ENCODE results near the gene IL17B.

Gene IL17B

DNA sequence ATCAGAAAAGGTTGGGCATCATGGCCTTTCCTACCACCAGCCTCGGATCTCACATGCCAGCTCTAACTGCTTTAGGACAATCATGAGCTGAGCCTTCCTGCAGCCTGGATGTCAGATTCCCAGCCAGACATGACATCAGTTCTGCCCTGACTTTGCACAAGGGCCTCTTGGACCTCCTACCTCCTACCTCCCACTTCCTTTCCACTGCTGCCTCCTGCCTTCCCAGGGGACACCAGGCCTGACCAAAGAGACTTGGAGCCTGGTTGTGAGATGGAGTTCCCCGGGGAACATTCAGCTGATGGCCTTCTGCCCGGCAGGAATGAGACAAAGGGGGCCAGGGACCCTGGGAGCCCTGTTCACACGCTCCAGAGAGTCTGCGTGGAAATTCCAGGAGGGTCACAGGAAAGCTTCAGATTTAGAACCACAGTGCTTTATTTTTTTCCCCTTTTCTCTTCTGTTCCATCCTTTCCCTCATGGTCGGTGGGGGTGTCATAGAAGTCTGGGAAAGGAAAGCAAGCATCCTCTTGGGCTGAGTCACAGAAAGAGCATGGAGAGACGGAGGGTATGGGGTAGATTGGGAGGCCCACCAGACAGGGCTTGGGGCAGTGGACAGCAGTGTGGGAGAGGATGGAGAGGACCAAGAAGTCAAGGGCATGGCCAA lies 35.4 kb upstream of the IL17B start:
- DNase-seq = no peak

DNA sequence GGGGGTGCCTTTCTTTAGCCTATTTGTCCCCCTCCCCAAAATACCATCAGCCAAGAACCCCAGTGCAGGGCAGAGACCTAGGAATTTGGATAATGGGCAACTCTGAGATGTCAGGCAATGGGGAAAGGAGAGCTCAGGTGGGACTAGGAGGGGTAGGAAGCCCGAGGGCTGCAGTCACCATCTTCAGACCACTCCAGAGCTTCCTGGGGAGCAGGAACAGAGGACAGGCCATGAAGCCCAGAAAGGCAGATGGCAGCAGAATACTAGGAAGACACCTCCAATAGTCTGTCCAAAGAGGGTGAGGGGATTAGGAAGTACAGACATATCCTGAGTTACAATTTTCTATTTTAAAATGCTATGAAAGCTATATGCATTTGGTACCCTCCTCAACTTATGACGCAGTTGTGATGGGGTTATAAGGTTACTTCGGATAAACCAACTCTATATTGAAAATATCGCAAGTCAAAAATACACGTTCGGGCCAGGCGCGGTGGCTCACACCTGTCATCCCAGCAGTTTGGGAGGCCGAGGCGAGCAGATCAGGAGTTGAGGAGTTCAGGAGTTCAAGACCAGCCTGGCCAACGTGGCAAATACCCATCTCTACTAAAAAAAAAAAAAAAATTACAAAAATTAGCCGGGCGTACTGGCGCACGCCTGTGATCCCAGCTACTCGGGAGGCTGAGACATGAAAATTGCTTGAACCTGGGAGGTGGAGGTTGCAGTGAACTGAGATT lies 34.6 kb upstream of the IL17B start:
- DNase-seq = no peak

DNA sequence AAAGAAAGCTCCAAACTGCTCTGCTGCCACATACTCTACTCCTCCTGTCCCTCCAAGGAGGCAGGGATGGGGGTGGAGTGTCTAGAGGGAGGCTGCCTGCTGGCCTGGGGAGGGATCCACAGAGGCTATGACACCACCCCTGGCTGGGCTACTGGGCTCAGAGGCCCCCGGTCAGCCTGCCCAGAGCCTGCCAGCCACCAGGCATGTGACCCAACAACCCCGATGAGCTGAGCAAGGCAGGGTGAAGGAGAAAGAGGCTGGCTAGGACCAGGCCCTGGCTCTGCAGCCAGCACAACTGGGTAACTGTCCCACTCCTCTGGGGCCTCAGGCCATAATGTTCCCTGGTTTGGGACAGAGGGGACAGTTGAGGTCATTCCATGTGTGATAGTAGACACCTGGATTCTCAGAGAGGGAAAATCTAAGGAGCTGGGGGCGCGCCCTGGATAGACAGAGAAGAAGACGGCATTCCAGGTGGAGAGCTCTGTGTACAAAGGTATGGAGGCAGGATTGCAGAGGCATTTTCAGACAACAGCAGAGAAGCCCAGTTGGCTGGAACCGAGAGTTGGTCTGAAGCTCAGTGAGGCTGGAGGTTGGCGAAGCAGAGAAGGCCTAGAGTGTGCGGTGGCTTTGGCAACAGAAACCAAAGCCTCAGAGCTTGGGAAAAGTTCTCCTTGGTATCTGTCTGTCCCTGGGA lies 33.8 kb upstream of the IL17B start:
- DNase-seq = no peak

DNA sequence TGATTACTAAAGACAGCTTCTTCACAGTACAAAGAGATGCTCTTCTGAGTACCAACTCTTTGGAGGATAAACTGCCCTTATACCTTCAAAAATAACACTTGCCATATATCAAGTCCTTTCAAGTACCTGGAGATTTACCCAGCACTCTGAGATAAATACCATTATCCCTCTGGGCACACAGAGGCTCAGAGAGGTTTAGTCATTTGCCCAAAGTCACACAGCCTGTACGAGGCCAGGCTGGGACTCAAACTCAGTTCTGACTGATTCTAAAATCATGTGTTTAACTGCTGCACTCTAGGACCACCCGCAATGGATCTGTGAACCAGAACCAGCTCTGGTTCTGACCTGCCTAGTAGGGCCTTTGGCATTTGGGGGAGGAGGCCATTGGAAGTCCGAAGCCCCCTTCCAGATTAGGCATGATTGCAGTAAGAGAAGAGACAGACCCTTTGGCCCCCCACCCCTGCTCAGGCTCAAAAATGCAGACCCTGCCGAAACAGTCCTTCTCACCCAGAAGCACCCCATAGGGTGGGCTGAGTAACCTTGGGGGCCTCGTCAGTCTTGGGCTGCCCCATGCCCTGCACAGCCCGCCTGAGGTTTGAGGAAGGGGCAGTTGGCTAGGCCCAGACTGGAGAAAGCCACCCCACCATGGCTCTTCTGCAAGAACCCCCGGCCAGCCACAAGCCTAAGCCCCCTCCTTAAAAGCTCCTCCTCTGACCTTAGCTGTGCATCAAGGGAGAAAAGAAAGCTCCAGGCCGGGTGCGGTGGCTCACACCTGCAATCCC lies 32.8 kb upstream of the IL17B start:
- no peak for DNase-seq

DNA sequence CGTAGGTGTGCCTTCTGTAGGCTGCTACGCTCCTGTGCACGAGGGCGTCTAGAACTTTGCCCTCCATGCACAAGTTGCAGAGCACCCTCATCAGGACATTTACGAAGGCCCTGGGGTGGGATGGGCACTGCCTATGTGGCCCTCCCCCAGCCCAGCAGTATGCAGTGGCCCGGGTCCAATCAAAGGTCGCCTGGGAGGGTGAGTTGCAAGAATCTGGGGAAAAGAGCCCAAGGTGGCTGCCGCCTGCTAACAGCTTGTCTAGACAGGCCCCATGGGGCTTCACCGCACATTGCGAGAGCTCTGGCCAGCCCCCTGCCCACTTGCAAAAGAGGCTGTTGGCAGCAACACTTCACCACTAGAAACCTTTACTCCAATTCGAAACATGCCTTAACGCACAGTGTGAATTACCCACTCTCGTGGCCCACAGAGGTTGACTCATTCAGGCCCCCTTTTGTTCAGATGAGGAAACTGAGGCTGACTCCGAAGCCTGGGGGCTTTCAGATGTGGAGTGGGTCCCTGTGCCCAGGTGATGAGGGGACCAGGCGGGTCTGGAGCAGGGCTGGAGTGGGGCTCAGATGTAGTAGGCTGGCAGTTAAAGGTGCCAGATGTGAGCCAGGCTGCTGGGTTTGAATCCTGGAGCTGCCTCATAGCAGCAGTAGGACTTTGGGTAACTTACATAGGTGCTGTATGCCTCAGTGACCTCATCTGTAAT lies 31.8 kb upstream of the IL17B start:
- no peak for DNase-seq

DNA sequence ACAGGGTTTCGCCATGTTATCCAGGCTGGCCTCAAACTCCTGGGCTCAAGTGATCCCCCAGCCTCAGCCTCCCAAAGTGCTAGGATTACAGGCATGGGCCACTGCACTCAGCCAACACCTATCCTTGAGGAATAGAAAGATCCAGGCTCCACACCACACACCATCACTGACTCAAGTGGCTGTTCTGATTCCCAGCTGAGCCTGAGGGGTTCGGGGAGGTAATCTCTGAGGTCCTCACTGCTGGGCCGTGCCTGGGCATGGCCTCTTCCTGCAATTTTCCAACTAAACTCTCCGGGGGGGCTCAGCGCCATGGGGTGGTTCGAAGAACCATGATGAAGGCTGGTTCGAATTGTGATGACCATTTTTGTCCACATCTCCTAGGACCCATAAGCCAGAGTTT lies 31.0 kb upstream of the IL17B start:
- DNase-seq = no peak

DNA sequence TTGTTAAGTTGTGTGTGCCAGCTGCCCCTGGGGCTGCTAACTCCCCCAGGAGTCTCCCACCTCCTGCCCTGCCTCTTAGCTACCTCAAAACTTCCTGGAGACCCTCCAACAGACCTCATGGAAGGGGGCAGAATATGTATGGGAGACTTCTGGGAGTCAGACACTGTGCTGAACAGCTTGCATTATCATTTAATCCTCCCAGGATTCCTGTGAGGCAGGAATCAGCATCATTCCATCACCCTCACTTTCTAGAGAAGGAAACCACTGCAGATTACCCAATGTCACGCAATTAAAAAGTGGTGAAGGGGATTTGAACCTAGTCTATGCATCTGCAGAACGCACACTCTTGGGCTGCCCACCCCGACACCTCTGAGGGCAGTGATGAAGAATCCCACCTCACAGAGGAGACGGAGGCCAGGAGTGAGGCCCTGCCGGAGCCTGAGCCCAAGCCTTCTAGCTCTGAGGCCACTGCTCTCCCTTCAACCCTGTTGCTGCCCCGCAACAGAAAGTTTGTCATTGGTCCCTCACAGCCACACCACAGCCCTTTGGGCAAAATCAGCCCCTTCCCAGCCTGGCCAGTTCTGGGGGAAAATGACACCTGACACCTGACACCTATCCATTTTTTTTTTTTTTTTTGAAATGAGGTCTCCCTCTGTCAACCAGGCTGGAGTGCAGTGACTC lies 30.3 kb upstream of the IL17B start:
- no peak for DNase-seq

DNA sequence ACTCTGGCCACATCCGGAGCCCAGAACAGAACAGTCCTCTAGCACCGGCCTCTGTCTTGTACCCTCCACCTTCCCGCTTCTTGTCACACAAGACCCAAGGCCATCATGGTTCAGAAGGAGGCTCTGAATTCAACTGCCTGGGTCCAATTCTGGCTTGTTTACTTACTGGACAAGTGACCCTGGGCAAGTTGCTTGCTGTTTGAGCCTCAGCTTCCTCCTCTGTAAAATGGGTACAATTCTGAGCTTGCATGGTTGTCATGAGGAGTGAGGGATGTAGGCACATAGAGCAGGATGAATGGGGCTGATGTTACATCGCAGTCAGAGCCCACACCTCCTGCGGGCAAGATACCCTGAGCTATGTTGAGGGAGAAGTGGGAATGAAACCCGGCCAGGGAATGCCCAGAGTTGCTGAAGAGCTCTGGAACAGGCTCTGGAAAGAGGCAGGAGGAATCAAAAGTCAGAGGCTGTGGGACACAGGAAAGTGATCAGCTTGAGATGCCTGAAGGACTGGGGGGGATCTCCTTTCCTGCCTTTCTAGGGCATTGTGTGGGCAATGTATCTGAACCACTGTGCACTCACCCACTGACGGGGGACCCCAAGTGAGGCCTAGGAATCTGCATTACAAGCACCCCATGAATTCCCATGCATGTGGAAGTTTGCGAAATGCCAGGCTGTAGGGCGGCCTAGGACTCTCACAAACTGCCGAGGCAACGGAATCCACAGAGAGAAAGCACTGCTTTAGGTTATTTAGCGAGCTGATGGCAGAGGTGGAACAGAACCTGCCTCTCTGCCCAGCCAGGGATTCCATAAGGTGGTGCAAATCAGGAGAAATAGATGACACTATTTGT lies 29.4 kb upstream of the IL17B start:
- DNase-seq = no peak

DNA sequence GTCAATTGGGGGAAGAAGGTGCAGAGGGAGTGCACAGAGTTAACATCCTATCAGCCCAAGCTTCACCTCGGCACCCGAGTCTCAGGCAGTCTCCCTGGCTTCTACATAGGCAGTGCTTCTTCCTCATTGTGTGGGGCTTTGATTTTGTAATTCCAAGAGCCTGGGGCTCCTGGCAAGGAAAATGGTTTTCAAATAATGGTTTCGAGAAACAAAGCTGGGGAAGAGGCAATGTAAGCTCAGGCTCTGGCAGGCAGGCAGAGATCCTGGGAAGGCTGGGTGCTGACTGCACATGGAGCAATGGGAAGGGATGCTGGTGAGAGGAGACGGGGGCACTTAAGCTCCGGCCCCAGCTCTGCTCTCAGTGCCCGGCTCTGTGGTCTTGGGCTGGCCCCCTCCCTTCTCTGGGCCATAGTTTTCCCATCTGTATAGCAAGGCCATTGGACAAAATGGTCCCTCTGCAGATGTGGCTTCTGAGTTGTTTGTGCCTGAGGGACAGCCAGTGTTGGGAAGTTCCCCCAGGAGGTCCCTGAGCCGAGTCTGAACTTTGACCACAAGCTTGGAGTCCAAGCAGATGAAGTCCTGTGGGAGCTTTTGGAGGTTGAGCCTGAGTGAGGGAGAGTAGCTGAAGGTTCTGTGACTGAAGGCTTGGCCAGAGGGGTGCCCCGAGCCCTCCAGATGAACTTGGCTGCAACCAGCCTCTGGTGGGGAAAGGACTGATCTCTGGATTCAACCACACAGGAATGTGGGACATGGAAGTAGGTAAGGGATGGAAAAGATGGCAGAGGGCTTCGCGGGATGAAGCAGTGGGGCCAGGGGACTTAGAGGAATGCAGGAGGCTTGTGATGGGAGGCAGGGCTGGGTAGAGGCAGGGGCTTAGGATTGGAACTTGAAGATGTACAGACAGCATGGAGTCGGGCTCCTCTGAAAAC lies 28.5 kb upstream of the IL17B start:
- DNase-seq = no peak

DNA sequence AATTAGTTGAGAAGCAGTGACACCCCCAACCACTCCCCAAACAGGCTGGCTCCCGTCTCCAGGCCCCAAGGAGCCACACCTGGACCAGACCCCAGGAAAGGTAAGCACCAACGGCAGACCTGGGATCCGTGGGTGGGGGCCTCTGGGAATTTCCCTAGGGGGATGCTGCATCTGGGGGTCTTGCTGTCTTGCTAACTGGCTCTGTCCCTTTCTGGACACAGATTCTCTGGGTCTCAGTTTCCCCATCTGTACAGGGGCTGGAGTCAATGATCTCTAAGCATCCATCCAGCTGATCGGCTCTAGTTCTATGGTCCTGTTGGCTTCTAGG lies 27.9 kb upstream of the IL17B start:
- DNase-seq = no peak

DNA sequence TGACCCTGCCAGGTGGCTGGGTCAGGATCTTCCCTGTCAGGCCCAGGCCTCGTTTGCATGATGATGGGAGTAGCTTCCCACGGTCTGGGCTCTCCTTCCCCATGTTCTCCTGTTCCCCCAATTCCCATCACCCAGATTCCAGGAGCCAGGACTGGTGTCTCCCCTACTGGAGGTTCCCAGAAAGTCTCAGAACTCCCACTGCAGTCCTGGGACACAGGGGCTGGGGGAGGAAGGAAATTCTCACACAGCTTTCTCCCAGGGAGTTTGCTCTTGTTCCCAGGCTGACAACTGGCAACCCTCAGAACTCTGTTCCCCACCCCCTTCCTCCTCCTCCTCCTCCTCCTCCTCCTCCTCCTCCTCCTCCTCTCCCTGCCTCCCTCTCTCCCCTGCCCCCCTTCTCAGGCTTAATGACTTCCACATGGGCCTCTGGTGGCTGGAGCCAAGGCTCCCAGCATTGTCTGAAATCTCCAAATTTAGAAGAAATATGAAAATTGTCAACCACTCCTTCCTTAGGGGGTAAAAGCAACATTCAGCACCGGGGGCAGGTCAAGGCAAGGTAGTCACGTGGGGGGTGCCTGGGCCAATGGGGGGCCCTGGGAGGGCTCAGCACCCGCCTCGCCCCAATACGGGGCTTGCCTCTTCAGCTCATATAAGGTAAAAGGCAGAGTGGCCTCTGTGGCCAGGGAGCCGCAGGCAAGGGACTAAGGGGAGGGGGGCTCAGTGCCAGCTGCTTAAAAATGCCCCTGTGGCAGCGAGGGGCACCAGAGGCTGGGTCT lies 27.3 kb upstream of the IL17B start:
- DNase-seq = no peak

DNA sequence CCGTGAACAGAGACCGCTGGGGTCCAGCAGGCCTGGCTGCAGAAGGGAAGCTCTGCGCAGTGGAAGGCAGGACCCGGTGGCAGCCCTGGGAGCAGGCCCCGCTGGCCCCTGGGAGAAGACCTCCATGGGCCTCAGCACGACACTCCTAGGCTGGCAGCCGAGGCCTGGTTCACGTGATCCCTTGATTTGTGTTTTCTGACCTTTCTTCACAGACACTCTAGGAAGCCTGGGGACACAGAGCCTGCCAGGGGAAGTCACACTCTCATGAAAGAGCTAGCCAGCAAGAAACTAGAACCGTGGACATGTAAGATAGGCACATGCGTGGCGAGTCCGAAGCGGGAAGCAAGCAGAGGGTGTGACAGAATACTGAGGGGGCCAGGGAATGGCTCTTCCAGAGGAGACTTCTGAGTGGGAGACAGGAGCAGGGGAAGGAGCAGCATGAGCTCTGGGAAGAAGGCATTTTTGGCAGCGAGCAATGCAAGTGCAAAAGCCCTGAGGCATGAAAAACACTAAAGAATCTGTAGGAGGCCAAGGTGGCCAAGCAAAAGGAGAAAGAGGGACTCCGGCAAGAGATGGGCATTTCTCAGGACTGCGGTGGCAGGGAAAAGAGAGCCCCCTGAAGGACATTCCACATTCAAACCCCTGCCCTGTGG lies 26.6 kb upstream of the IL17B start:
- no peak for DNase-seq

DNA sequence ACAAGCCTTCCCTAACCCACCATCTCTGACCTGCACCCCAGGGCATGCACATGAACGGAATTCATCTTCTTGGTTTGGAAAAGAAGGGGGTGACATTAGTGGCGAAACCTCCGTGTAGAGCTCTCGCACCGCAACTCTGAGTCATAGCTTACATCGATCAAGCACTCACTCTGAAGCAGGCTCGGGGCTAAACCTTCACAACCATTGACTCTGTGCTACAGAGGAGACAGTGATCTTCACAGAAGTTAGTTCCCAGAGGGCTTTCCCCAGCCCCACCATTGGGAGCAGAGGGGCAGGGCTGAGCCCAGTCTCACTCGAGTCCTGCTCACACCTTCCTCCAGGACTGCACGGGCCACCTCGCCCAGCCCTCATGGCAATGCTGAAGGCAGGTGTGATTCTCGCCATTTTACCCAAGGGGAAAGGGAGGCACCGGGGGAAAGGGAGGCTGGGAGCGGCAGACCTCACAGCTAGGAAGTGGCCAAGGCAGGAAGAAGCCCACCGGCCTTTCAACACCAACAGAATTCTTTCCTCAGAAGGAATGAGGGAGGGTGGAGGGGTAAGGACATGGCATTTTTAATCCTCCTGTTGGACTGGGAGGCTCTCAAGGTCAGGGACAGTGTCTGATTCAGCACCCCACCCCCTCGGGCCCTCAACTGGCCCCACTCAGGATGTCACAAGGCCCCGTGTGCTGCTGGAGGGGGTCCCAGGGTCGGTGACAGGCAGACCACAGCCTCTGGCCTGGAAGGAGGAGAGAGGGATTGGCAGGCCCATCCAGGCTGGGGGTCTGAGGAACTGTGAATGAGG lies 25.9 kb upstream of the IL17B start:
- DNase-seq = no peak

DNA sequence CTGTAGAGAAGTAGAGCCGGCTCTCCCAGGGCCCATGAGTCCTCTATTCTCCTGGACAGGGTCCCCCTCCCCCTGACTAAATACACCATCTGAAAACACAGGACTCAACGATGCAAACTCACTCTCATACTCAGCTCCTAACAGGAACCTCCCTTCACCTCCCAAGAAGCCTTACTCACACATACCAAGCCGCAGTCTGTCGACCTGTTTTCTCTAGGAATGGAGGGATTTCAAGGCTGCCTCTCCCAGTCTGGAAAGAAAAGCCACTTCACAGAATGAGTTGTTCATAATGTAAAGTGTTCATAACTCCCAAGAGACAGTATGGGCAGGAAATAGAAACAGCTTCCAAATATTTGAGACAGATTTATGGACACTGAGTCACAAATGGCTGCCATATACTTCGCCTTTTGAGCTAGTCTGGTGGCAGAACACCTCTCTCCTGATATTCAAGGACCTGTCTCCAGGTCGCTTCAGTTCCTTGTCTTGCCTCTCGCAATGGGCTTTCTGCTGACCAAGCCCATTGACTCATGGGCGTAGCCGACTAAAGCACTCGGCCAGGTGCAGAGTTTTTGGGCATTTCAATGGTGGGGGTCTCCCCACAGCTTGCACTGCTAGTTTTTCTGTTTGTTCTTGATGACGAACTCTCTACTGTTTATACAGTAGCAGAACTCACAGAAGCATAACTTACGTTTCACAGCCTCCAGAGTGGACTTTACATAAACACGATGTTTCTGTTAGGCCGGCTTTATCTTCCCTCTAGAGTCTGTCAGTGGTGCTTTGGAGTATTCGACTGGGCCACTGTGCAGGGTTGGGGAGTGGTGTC lies 25.0 kb upstream of the IL17B start:
- no peak for DNase-seq

DNA sequence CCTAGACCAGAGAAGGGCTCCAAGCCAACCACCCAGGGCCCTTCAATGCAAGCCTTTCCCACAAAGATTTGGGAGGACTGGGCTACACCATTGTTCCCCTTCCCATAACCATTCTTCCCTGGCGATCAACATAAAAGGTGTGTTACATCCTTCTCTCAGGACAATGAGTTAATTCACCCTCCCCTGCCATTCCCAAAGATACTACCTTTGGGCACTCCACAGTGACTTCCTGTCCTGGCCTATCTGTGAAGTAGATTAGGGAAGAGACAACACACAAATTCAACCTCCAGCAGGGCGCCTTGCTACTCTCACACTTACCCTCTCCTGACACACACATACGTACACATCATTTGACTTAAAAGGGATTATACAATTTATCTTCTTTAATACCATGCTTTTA lies 23.2 kb upstream of the IL17B start:
- DNase-seq = no peak

DNA sequence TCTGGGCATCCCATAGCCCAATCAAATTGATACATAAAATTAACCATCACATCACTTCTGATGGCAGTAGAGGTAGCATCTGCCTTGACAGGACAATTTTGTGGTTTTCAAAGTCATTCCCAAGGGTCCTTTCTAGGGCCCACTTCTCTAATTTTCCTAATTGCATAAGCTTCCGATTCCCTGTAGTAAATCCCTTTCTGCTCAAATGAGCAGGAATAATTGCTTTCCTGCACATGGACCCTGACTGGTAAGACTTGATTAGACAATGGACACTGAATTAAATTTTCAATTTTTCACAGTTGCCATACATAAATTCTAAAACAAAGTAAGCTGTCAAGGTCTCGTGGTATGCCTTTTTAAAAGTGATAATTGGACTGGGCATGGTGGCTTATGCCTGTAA lies 22.0 kb upstream of the IL17B start:
- no peak for DNase-seq

DNA sequence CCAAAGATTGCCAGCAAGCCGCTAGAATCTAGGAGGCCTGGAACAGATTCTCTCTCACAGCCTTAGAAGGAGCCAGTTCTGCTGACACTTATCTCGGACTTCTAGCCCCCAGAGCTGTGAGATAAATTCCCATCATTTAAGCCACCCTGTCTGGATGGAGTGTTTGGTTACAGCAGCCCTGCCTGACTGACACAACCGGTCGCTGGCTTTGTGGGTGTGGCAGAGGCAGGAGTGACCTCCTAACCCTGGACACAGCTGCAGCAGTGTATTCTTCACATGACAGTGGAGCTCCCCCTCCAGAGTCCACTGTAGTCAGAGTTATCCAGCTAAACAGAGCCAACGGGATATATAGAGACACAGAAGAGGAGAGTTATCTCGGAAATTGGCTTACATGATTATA lies 21.2 kb upstream of the IL17B start:
- no peak for DNase-seq
